ENCODE data around the gene CDK17. TPM values are rescaled to one million over a fixed set of nuclear protein-coding genes. Genes with fewer than 3 reads are reported as not detected.
"Not testable (repeated sequence)": the region's sequence is repeated elsewhere in the genome, so short reads cannot be mapped to it uniquely, and the experiment has no call there.

Gene CDK17
- 107 TPM for total RNA-seq

DNA sequence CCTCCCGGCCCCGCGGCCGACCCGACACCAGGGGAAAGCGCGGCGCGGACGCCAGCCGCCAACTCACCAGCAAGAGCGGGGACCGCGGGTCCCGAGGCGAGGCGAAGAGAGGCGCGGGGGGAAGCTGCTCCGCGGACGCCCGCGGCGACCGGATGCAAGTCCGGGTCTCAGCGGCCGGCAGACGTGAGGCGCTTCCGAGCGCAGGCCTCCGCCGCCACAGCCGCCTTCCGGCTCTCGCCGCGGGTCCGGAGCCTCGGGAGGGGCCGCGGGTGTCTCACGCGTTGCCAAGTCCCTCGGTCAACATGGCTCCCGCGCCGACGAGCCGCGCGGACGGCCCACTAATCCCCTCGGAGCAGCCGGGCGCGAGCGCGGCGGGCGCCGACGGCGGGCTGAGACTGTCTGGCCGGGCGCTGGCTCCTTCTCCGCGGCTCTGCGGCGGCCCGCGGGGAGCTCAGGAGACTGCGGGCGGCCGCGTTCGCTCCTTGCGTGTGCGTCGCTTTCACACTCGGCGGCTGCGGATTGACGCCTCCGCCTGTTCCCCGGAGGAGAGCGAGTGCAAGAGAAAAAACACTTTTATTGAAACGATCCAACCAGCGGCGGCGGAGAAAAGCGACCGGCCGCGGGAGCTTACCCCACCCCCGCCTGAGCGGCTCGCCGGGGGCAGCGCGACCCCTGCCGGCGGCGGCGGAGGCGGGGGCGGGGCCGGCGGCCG is at the start of gene CDK17:
Gene CDK17 (minus strand): TSS at position 521 of the 712 bp plus-strand sequence. CDS start 65,603 bp downstream, outside the sequence.
- peak; percentile 79 for DNase-seq

DNA sequence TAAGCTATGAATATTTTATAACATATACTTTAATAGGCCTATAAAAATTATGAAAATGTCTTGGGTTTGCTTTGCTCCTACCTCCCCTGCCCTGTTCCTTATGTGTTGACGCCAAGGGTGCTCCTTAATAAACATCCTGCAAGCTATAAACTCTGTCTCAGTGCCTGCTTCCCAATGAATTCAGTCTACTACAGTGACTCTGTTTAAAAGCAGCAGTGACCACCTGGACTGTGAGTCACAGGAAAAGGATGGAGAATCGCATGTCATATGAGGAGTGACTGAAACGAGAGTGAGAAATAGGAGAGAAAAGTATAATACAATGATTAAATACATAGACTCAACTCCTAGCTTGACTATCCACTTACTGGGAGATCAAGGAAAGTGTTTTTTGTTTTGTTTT is 48.1 kb upstream of the CDK17 start:
- DNase-seq, result no peak

DNA sequence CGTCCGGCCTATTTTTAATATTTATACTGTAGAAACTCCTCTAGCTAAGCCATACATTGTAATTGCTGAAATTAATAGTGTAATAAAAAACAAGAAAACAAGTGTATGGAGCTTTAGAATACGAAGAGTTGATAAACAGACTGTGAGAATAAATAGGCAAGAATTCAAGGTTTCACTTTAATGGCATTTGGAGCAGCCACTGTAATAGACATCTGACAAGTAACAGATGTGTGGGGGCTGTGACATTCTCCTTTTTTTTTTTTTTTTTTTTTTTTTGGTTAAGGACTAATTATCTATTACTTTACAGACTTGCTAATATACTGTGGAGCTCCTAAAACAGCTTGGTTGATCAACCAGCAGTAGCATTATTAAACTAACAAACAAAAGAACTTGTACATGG is 47.0 kb upstream of the CDK17 start:
- DNase-seq, result no peak

- DNase-seq, result no peak
Measured at GRCh38 chr12:96445691-96446583, 45.7 kb upstream of the CDK17 start.

DNA sequence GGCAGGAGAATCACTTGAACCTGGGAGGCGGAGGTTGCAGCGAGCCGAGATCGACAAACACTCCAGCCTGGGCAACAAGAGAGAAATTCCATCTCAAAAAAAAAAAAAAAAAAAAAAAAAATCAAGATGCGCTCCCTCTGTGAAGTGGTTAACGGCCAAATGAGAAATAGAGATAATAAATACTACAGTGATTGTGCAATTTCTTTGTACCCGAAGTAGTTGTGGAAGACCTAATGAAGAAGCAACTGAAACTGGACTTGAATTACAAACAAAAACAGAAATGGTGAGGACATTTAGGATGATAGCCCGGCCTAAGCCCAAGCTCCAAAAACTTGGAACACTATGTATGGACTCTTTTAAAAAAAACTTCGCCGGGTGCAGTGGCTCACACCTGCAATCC is 44.2 kb upstream of the CDK17 start:
- DNase-seq, result no peak

- no peak for DNase-seq
Measured at GRCh38 chr12:96442906-96443305, 42.7 kb upstream of the CDK17 start.

- DNase-seq, result no peak
Measured at GRCh38 chr12:96441816-96442215, 41.6 kb upstream of the CDK17 start.

GRCh38 chr12:96438330-96438729 is 38.1 kb upstream of the CDK17 start:
- DNase-seq, result no peak

DNA sequence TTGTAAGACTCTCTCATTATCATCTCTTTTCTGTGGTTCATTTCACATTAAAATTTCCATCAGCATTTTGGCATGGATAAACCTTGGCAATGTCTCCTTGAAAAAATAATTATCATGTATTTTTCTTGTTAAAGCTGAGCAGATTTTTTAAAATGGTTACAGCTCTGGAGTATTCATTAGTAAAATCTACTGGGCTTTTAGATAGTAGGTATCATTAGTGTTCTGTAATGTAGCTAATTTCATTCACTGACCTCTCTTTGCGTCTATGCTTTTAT is 36.9 kb upstream of the CDK17 start:
- DNase-seq, result no peak

DNA sequence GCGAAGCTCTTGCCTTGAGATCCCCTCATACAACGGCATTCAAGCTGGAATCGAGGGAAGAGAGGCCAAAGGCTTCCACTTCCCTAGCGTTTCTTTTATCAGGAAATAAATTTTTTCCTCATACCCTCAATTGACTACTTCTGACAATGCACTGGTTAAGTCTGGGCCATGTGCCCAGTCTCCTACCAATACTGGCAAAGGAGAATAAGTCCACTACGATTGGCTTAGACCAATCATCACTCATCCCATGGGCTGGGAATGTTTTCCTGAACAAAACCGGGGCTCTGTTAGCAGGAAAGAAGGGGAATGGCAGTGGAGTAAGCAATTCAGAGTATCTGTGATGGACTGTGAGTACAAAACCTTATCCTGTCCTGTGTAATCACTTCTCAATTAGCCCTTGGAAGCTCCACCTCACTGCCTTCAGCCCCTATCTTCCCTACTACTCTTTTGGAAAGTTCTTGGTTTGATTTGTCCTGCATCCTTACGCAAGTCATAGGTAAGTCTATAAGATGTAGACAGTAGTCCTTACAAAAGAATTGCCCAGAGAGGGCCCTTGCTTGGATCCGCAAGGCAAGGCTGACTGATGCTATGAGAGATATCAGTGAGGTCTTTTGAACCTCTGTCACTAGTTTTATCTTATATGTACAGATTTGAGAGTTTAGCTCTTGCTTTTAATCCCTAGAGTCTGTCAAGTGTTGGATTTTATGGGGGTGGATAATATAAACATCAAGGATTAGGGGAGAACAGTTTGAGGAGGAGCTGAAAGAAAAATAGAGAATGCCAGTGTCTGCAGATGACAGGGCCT is 36.3 kb upstream of the CDK17 start:
- DNase-seq, result no peak

DNA sequence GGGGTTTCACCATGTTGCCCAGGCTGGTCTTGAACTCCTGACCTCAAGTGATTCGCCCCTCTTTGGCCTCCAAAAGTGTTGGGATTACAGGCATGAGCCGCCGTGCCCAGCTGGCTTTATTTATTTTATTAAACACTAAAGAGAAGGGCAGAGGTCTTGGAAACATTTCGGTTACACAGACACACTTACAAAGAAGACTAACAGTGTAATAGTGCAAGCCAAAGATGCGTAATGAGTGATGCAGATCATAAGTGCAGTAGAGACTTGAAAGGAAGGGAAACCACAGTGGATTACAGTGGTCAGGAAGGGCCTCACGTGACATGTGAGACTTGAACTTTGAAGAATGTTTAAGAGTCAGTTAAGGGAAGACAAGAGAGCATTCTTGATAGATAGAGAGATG is 33.9 kb upstream of the CDK17 start:
- DNase-seq, result no peak

GRCh38 chr12:96432496-96433321 is 32.5 kb upstream of the CDK17 start:
- not testable (repeated sequence) for DNase-seq

DNA sequence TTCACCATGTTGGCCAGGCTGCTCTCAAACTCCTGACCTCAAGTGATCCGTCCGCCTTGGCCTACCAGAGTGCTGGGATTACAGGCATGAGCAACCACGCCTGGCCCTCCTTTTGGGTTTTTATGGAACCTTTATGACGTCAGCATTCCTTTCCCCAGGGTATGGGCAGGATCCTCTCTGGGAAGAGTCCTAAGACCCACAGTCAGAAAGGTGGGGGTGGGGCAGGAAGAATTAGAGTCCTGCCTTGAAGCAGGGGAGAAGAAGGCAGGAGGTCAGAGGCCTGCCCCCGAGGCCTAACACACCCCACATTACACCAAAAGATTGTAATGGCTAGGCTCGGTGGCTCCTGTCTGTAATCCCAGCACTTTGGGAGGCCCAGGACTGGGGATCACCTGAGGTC is 30.8 kb upstream of the CDK17 start:
- DNase-seq, result no peak

DNA sequence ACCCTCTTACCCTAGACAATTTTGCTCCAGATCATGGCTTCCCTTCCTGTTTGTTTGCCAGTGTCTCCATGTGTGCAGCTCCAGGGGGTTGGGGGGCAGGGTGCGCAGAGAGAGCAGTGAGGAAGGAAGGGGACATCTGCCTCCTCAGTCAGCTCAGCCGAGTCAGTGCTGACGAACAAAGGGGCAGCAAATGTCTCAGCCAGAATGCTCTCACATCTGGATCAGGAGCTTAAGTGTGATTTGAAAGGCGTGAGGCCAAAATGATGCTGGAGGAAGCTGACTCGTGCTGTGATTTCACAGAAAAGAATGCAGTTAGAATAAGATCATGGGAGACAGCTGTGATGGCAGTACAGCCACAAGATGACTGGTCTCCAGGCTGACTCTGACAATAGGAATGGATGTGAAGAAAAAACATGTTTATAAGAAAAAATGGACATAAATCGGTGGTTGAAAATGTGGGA is 27.1 kb upstream of the CDK17 start:
- no peak for DNase-seq

- no peak for DNase-seq
Measured at GRCh38 chr12:96425951-96426350, 25.7 kb upstream of the CDK17 start.

DNA sequence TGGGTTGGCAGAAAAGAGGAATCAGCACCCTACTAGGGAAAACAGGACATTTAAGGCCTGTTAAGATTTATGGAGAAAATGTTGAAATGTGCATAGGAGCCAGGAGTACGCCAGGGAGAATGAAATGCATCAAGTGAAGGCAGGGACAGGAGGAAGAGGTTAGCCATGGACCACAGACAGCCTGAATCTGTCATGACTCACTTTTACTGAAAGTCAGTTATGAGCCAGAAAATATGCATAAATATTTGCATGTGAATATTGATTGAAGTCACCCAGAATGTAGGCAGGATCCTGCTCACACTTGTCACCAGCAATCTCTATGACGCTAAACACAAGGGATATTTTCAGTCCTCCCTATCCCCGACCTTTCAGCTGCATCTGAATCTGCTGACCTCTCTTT is 25.1 kb upstream of the CDK17 start:
- no peak for DNase-seq

- DNase-seq, result no peak
Measured at GRCh38 chr12:96424601-96425000, 24.4 kb upstream of the CDK17 start.

GRCh38 chr12:96422192-96422591 is 22.0 kb upstream of the CDK17 start:
- no peak for DNase-seq

- no peak for DNase-seq
Measured at GRCh38 chr12:96421014-96421413, 20.8 kb upstream of the CDK17 start.

DNA sequence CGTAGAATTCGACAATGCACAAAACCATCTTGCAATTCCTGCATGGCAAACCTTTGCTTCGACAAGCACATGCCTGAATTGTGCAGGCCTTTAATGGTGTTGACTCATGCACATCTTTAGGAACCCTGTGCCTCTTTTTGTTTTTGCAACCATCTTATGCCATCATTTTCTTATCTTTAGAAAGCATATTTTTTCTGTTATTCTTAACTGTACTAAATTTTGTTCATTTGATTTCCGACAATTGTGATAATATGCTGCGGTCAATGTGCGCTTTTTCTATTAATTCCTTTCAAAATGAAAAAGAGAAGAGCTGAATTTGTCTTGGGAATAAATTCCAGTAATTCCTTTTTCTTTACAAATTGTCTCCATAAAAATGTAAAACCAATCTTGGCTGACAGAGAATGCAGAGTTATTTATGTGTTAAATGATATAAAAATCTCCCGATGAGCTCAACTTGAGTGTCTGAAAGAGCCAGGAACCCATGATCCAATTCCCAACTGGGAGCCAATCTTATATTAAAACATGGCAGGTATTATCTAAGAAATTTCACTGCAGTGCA is 20.1 kb upstream of the CDK17 start:
- DNase-seq, result no peak

GRCh38 chr12:96419576-96420276 is 19.5 kb upstream of the CDK17 start:
- no peak for DNase-seq
